Neutrophil (primary cell): ENCODE data around the gene FAM124A.

Experiments
- H3K27ac ChIP-seq: fragments of 200-600 bp; sonication (generic); 2 replicates; pipeline ENCODE4 v1.5.1; 2016; ENCODE audit warnings: mild to moderate bottlenecking, moderate library complexity
- H3K27me3 ChIP-seq: fragments of 200-600 bp; sonication (generic); 2 replicates; pipeline ENCODE4 v1.6.0; 2016; ENCODE audit warnings: mild to moderate bottlenecking
- H3K36me3 ChIP-seq: fragments of 200-600 bp; sonication (generic); 2 replicates; pipeline ENCODE4 v1.5.1; 2017
- H3K4me1 ChIP-seq, 2 experiments: fragments of 200-600 bp in 1 of 2; sonication (generic) in 1 of 2; 1 replicate in 1 of 2; 2 replicates in 1 of 2; pipeline versions ENCODE4 v1.5.1 to v1.6.1; 2013 to 2016; ENCODE audit warnings: low read depth in 1 of 2, low read length in 1 of 2, mild to moderate bottlenecking in 1 of 2, moderate library complexity in 1 of 2; ENCODE audit not compliant: control insufficient read depth in 1 of 2, insufficient read depth in 1 of 2
- H3K4me3 ChIP-seq, 2 experiments: fragments of 200-600 bp in 1 of 2; sonication (generic) in 1 of 2; 1 replicate in 1 of 2; 2 replicates in 1 of 2; pipeline ENCODE4 v1.5.1; 2013 to 2016; ENCODE audit warnings: low read depth in 1 of 2, low read length in 1 of 2, mild to moderate bottlenecking in 1 of 2, moderate library complexity in 1 of 2
- H3K9me3 ChIP-seq: fragments of 200-600 bp; sonication (generic); 2 replicates; pipeline ENCODE4 v1.5.1; 2016
- TF ChIP-seq, protein P1 (sequence below): fragments of 200-600 bp; sonication (generic); IDR thresholded peaks from 2 replicates; pipeline ENCODE4 v1.5.1; 2016; ENCODE audit warnings: antibody characterized with exemption

The FAM124A gene

DNA sequence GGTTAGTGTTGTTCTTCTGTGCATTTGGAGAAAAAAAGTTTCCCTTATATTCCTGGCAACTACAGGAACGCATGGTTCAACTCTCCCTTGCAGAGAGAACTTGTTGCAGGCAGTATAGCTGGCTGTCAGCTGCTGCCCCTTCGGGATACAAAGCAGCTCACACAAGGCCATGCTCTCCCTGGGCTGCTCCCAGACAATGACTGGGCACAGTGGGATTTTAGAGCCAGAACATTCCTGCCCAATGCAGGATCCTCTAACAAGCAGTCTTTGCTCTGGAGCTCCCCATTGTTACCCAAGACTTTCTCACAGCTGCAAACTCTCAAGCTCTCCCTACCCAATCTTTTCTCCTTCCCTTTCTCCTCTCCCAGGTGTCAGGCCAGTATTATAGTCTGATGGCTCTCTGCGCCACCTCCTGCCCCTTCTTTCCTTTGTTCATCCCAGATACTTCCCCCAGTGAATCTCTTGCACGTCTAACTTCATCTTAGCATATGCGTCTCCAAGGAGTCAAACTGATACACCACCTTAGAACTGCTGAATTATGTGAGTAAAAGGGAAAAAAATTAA is 89.8 kb downstream of the FAM124A start:
- Histone ChIP-seq H3K27me3 (no peaks in the 10 kb centered on the region), H3K27ac (no peak overlapping the region), H3K4me1 (no peaks in the 10 kb centered on the region), H3K4me3 (no peak overlapping the region), H3K9me3 (no peaks in the 10 kb centered on the region), H3K36me3 (no peaks in the 10 kb centered on the region)
- TF ChIP-seq, protein P1, sequence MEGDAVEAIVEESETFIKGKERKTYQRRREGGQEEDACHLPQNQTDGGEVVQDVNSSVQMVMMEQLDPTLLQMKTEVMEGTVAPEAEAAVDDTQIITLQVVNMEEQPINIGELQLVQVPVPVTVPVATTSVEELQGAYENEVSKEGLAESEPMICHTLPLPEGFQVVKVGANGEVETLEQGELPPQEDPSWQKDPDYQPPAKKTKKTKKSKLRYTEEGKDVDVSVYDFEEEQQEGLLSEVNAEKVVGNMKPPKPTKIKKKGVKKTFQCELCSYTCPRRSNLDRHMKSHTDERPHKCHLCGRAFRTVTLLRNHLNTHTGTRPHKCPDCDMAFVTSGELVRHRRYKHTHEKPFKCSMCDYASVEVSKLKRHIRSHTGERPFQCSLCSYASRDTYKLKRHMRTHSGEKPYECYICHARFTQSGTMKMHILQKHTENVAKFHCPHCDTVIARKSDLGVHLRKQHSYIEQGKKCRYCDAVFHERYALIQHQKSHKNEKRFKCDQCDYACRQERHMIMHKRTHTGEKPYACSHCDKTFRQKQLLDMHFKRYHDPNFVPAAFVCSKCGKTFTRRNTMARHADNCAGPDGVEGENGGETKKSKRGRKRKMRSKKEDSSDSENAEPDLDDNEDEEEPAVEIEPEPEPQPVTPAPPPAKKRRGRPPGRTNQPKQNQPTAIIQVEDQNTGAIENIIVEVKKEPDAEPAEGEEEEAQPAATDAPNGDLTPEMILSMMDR = no peak

DNA sequence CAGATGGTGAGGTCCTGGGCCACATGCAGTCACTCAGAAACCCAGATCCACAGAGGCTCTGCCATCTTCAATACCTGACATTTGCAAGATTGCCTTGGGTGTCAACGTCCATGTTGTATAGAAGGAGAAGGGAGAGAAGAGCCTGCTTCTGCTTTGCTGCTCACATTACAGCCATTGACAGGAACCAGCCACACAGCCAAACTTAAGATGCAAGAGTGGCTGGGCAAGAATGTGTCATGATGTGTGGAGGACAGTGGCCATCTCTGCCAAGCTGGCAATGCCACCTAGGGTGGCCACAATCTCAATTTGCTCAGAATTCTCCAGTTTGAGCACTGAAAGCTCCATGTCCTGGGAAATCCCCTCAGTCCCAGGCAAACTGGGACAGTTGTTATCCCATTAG is 91.4 kb downstream of the FAM124A start:
- H3K4me1 ChIP-seq = no peaks in the 10 kb centered on the region
- no peaks in the 10 kb centered on the region for H3K9me3 ChIP-seq
- TF ChIP-seq, protein P1 = no peak
- no peaks in the 10 kb centered on the region for H3K27me3 ChIP-seq
- H3K27ac ChIP-seq = no peak overlapping the region
- no peak overlapping the region for H3K4me3 ChIP-seq
- H3K36me3 ChIP-seq = no peaks in the 10 kb centered on the region

DNA sequence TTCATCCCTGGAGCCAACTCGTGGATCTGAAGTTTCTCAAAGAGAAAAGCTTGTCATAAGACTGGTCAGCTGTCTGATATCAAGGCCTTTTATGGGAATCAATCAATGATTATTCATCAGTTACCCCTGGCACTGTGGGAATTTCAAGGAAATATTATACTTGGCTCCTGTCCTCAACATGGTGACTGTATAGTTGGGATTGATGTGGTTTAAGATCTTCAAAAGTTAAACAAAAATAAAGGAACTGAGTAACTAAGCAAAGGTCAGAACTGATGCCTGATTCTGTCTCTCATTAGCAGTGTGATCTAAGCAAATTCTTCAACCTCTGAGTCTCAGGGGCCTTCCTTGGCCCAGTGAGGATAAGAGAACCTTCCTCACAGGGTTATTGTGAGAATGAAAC is 95.1 kb downstream of the FAM124A start:
- H3K4me3 ChIP-seq = no peak overlapping the region
- H3K27me3 ChIP-seq = no peaks in the 10 kb centered on the region
- no peaks in the 10 kb centered on the region for H3K36me3 ChIP-seq
- H3K9me3 ChIP-seq = no peaks in the 10 kb centered on the region
- no peaks in the 10 kb centered on the region for H3K4me1 ChIP-seq
- TF ChIP-seq, protein P1 = no peak
- no peak overlapping the region for H3K27ac ChIP-seq

DNA sequence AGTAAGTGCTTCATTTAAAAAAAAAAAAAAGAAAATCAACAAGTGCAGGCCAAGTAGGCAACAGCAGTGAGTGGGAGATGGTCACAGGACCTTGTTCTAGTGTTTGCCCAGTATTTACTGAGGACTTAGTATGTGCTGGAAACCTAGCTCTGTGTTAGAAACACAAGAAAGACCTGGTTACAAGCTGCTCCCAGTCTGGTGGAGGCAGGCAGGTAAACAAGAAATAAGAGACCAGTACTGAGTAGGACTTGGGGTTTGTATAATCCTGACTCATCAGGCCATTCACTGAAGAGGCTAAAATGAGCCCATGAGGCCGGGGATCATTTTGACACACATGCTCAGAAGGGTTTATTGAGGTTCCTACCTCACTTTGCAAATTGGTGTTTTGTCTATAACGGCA is 95.8 kb downstream of the FAM124A start:
- no peak overlapping the region for H3K27ac ChIP-seq
- no peak overlapping the region for H3K4me3 ChIP-seq
- no peaks in the 10 kb centered on the region for H3K27me3 ChIP-seq
- no peaks in the 10 kb centered on the region for H3K4me1 ChIP-seq
- TF ChIP-seq, protein P1 = no peak
- no peaks in the 10 kb centered on the region for H3K36me3 ChIP-seq
- H3K9me3 ChIP-seq = no peaks in the 10 kb centered on the region

DNA sequence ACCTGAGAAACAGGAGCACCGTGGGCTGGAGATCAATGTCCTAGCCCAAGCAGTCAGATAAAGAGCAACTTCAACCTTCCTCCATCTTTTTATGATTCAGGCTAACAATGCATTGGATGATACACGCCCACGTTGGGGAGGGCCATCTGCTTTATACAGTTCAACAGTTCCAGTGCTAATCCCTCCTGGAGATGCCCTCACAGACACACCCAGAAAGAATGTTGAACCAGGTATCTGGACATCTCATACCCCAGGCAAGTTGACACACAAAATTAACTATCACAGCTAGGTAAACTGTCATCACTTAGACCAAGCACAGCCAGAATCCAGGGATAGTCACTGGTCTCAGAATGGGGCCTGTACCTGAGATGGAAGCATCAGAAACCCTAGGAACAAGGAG is 96.7 kb downstream of the FAM124A start:
- Histone ChIP-seq H3K36me3 (no peaks in the 10 kb centered on the region), H3K4me3 (no peak overlapping the region), H3K4me1 (no peaks in the 10 kb centered on the region), H3K27me3 (no peaks in the 10 kb centered on the region), H3K27ac (no peak overlapping the region), H3K9me3 (no peaks in the 10 kb centered on the region)
- TF ChIP-seq, protein P1 = no peak

DNA sequence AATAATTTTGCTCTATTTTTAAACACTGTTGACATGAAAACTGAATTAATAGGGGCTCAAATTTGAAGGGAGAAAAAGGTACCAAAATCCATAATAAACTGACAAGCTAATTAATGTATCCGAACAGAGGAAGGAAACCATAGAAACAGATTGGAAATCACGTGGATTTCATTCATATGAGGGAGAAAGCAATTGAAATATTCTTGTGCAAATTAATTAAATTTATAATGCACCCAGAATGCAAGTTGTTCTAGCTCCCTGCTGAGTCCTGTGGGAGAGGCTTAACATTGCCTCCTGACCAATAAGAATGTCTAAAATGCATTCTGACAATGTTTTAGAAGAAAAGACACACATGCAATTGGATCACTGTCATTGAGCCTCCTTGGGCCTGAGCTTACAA is 99.6 kb downstream of the FAM124A start:
- H3K9me3 ChIP-seq = no peaks in the 10 kb centered on the region

More for the DNA sequence above, 99.6 kb downstream of the FAM124A start:
- H3K4me1 ChIP-seq = no peaks in the 10 kb centered on the region
- no peak overlapping the region for H3K4me3 ChIP-seq
- no peak overlapping the region for H3K27ac ChIP-seq
- H3K27me3 ChIP-seq = no peaks in the 10 kb centered on the region
- H3K36me3 ChIP-seq = no peaks in the 10 kb centered on the region
- TF ChIP-seq, protein P1 = no peak
